Suprapubic skin (tissue), 4 donors: ENCODE measurements around the gene CARS2. TPM values are rescaled to one million over a fixed set of nuclear protein-coding genes. Genes with fewer than 3 reads are reported as not detected.

Experiments used
- DNase-seq, 2 donors: peaks; one replicate each; pipeline ENCODE4 v3.0.0-alpha.2; 2019; ENCODE audit warnings: low spot score in 2 of 2
- H3K27ac ChIP-seq: fragments of 200-600 bp; sonication (generic); one replicate; pipeline ENCODE4 v1.5.1; 2019
- H3K27me3 ChIP-seq: fragments of 200-600 bp; sonication (generic); one replicate; pipeline ENCODE4 v1.5.1; 2019
- H3K36me3 ChIP-seq: fragments of 200-600 bp; sonication (generic); one replicate; pipeline ENCODE4 v1.5.1; 2019
- H3K4me1 ChIP-seq: fragments of 200-600 bp; sonication (generic); one replicate; pipeline ENCODE4 v1.5.1; 2019
- H3K4me3 ChIP-seq: fragments of 200-600 bp; sonication (generic); one replicate; pipeline ENCODE4 v1.5.1; 2019; ENCODE audit warnings: mild to moderate bottlenecking
- H3K9me3 ChIP-seq: fragments of 200-600 bp; sonication (generic); one replicate; pipeline ENCODE4 v1.5.1; 2019
- EP300 ChIP-seq: sonication (generic); formaldehyde crosslinking; IDR thresholded peaks from one replicate; pipeline ENCODE4 v1.6.1; 2017; ENCODE audit warnings: antibody characterized with exemption
- POLR2A ChIP-seq, 2 donors: fragments of 450-650 bp; IDR thresholded peaks; one replicate each; pipeline ENCODE4 v1.6.1; 2017; ENCODE audit warnings: antibody characterized with exemption in 2 of 2, mild to moderate bottlenecking in 2 of 2, moderate library complexity in 2 of 2
- POLR2AphosphoS5 ChIP-seq, 3 donors: sonication (generic); formaldehyde crosslinking; IDR thresholded peaks; one replicate each; pipeline ENCODE4 v1.6.1; 2017; ENCODE audit warnings: antibody characterized with exemption in 3 of 3
- WGBS: methylation state at CpG from one replicate; pipeline ENCODE4 v1.1.5; 2018; 5-methylcytosine and 5-hydroxymethylcytosine counted together
- total RNA-seq, 4 donors: library from RNA; depleted of rRNA; stranded (reverse); fragments of >200 nt; gene quantifications; one replicate each; pipeline ENCODE4 v1.1.0, GENCODE V29; 2016
- TF ChIP-seq, protein P1 (sequence below), 2 donors: fragments of 200-600 bp in 1 of 2; fragments of 450-650 bp in 1 of 2; sonication (generic) in 1 of 2; IDR thresholded peaks; one replicate each; pipeline ENCODE4 v1.5.1; 2016 to 2019; ENCODE audit warnings: antibody characterized with exemption in 2 of 2, mild to moderate bottlenecking in 1 of 2, moderate library complexity in 1 of 2

The CARS2 gene, protein sequence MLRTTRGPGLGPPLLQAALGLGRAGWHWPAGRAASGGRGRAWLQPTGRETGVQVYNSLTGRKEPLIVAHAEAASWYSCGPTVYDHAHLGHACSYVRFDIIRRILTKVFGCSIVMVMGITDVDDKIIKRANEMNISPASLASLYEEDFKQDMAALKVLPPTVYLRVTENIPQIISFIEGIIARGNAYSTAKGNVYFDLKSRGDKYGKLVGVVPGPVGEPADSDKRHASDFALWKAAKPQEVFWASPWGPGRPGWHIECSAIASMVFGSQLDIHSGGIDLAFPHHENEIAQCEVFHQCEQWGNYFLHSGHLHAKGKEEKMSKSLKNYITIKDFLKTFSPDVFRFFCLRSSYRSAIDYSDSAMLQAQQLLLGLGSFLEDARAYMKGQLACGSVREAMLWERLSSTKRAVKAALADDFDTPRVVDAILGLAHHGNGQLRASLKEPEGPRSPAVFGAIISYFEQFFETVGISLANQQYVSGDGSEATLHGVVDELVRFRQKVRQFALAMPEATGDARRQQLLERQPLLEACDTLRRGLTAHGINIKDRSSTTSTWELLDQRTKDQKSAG
- 100 to 1,000 TPM in 2 of 4 donors, 10 to 100 TPM in 2; 35.1 to 130 (median 80.9) TPM for total RNA-seq

DNA sequence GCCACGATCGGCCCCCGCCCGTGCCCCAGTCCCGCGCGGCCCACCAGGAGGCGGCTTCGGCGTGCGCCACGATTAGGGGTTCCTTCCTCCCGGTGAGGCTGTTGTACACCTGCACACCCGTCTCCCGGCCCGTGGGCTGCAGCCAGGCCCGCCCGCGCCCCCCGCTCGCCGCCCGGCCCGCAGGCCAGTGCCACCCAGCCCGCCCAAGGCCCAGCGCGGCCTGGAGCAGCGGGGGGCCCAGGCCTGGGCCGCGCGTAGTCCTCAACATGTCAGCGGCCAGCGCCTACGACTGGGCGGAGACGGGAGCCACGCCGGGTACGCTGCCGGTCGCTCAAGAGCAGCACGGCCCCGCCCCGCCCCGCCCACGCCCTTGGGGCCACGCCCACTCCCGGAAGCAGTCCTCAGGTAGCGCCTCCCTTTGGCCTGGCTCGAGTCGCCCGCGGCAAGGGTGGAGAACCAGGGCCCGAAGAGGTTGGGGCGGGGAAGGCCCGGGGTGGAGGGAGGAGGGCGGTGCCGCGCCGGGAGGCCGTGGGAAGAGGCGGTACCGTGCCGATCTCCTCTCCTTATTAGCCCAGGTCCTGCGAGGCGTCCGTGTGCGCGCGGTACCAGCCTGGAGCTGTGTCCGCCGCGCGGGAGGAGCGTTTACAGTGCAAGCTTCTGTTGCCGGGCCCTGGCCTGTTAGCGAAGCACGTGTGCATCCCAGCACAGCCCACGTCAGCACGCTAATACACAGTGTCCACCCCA is at the start of gene CARS2:
CARS2 (minus strand) TSS at position 291 of the 744 bp plus-strand sequence; CDS start at position 268, 23 bp downstream.
- Histone ChIP-seq H3K4me1 (peaks cover 43% of the 10 kb centered on the region), H3K27ac (peak within 1 kb of the TSS; percentile 95), H3K36me3 (peaks cover 9% of the 10 kb centered on the region), H3K9me3 (no peaks in the 10 kb centered on the region), H3K27me3 (no peaks in the 10 kb centered on the region), H3K4me3 (peak within 1 kb of the TSS; percentile 87)
- WGBS, result under 1% methylated on average over 20 of the region's 80 CpGs
- DNase-seq, result peak; percentile 98
- TF ChIP-seq, protein P1, sequence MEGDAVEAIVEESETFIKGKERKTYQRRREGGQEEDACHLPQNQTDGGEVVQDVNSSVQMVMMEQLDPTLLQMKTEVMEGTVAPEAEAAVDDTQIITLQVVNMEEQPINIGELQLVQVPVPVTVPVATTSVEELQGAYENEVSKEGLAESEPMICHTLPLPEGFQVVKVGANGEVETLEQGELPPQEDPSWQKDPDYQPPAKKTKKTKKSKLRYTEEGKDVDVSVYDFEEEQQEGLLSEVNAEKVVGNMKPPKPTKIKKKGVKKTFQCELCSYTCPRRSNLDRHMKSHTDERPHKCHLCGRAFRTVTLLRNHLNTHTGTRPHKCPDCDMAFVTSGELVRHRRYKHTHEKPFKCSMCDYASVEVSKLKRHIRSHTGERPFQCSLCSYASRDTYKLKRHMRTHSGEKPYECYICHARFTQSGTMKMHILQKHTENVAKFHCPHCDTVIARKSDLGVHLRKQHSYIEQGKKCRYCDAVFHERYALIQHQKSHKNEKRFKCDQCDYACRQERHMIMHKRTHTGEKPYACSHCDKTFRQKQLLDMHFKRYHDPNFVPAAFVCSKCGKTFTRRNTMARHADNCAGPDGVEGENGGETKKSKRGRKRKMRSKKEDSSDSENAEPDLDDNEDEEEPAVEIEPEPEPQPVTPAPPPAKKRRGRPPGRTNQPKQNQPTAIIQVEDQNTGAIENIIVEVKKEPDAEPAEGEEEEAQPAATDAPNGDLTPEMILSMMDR (IDR thresholded peaks at IDR 0.05), result no peak
- peak in 1 of 2 donors; percentile 66 for TF ChIP-seq POLR2A (IDR thresholded peaks at IDR 0.05)
- peak in 1 of 3 donors; percentile 64 for TF ChIP-seq POLR2AphosphoS5 (IDR thresholded peaks at IDR 0.05)

GRCh38 chr13:110748271-110748670 is 42.4 kb upstream of the CARS2 start:
- H3K4me1 ChIP-seq, result no peaks in the 10 kb centered on the region
- 54% methylated on average over 4 of the region's 4 CpGs for WGBS

GRCh38 chr13:110746438-110746837 is 40.5 kb upstream of the CARS2 start:
- TF ChIP-seq EP300, result no peak
- no peak for TF ChIP-seq POLR2A (IDR thresholded peaks at IDR 0.05)
- TF ChIP-seq, protein P1 (IDR thresholded peaks at IDR 0.05), result no peak
- no peak for TF ChIP-seq POLR2AphosphoS5 (IDR thresholded peaks at IDR 0.05)
- Histone ChIP-seq H3K36me3 (no peaks in the 10 kb centered on the region), H3K4me3 (no peak overlapping the region), H3K27ac (no peak overlapping the region), H3K4me1 (no peaks in the 10 kb centered on the region), H3K9me3 (no peaks in the 10 kb centered on the region), H3K27me3 (no peaks in the 10 kb centered on the region)
- 88% methylated on average over 1 of the region's 1 CpG for WGBS
- no peak for DNase-seq

More at GRCh38 chr13:110748271-110748670, 42.4 kb upstream of the CARS2 start:
- Histone ChIP-seq H3K4me3 (no peak overlapping the region), H3K36me3 (no peaks in the 10 kb centered on the region), H3K27ac (no peak overlapping the region), H3K9me3 (no peaks in the 10 kb centered on the region), H3K27me3 (no peaks in the 10 kb centered on the region)
- DNase-seq, result no peak
- TF ChIP-seq POLR2AphosphoS5 (IDR thresholded peaks at IDR 0.05) (no peak), POLR2A (IDR thresholded peaks at IDR 0.05) (no peak), EP300 (no peak)
- TF ChIP-seq, protein P1 (IDR thresholded peaks at IDR 0.05), result no peak

DNA sequence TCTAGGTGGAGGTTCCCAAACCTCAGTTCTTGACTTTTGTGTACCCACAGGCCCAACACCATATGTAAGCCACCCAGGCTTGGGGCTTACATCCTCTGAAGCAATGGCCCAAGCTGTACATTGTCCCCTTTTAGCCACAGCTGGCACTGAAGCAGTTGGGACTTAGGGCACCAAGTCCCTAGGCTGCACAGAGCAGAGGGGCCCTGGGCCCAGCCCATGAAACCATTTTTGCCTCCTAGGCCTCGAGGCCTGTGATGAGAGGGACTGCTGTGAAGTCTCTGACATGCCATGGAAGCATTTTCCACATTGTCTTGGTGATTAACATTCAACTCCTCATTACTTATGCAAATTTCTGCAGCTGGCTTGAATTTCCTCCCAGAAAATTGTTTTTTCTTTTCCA is 37.8 kb upstream of the CARS2 start:
- DNase-seq, result no peak
- no peak overlapping the region for H3K4me3 ChIP-seq
- no peaks in the 10 kb centered on the region for H3K36me3 ChIP-seq
- H3K27ac ChIP-seq, result no peak overlapping the region
- no peaks in the 10 kb centered on the region for H3K4me1 ChIP-seq
- no peaks in the 10 kb centered on the region for H3K9me3 ChIP-seq
- no peak for TF ChIP-seq POLR2A (IDR thresholded peaks at IDR 0.05)
- no peaks in the 10 kb centered on the region for H3K27me3 ChIP-seq
- 72% methylated on average over 1 of the region's 1 CpG for WGBS

DNA sequence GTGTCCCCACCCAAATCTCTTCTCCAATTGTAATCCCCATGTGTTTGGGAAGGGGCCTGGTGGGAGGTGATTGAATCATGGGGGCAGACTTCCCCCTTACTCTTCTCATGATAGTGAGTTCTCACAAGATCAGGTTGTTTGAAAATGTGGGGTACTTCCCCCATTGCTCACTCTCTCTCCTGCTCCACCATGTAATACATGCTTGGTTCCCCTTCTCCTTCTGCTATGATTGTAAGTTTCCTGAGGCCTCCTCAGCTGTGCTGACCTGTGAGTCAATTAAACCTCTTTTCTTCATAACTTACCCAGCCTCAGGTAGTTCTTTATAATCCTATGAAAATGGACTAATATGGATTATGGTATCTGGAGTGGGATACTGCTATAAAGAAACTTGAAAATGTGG is 31.6 kb upstream of the CARS2 start:
- Histone ChIP-seq H3K27ac (no peak overlapping the region), H3K4me3 (no peak overlapping the region), H3K27me3 (no peaks in the 10 kb centered on the region), H3K36me3 (no peaks in the 10 kb centered on the region), H3K9me3 (no peaks in the 10 kb centered on the region), H3K4me1 (no peaks in the 10 kb centered on the region)
- TF ChIP-seq POLR2A (IDR thresholded peaks at IDR 0.05) (no peak), EP300 (no peak), POLR2AphosphoS5 (IDR thresholded peaks at IDR 0.05) (no peak)
- TF ChIP-seq, protein P1 (IDR thresholded peaks at IDR 0.05), result no peak
- DNase-seq, result no peak
